PC-9 (cell line): ENCODE results near the gene DPYD.

Source experiments
- EZH2 ChIP-seq: fragments of 200-600 bp; sonication (generic); IDR thresholded peaks from 2 replicates; pipeline ENCODE4 v1.8.0; 2017; ENCODE audit warnings: antibody characterized with exemption, low read depth
- TF ChIP-seq, protein P1 (sequence below): fragments of 200-600 bp; sonication (generic); conservative IDR thresholded peaks from 2 replicates; pipeline ENCODE4 v1.6.1; 2017; ENCODE audit warnings: mixed run types, antibody characterized with exemption, mild to moderate bottlenecking, moderate library complexity

DNA sequence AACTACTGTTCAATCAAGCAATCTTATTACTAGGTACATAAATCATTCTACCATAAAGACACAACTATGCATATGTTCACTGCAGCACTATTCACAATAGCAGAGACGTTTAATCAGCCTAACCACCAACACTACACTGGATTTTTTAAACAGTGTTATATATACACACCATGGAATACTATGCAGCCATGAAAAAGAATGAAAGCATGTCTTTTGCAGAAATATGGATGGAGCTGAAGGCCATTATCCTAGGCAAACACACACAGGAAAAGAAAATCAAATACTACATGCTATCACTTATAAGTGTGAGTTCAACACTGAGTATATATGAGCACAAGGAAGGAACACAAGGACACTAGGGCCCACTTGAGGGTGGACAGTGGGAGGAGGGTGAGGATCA lies 159.2 kb downstream of the DPYD start:
- TF ChIP-seq, protein P1, sequence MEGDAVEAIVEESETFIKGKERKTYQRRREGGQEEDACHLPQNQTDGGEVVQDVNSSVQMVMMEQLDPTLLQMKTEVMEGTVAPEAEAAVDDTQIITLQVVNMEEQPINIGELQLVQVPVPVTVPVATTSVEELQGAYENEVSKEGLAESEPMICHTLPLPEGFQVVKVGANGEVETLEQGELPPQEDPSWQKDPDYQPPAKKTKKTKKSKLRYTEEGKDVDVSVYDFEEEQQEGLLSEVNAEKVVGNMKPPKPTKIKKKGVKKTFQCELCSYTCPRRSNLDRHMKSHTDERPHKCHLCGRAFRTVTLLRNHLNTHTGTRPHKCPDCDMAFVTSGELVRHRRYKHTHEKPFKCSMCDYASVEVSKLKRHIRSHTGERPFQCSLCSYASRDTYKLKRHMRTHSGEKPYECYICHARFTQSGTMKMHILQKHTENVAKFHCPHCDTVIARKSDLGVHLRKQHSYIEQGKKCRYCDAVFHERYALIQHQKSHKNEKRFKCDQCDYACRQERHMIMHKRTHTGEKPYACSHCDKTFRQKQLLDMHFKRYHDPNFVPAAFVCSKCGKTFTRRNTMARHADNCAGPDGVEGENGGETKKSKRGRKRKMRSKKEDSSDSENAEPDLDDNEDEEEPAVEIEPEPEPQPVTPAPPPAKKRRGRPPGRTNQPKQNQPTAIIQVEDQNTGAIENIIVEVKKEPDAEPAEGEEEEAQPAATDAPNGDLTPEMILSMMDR: no peak
- no peak for TF ChIP-seq EZH2
